Measurements from ENCODE around the gene ZNF446.
A peak's percentile ranks its signal among the peaks of the same experiment; 100 is the strongest.
"Not testable (repeated sequence)": the region's sequence is repeated elsewhere in the genome, so short reads cannot be mapped to it uniquely, and the experiment has no call there.

Gene ZNF446

DNA sequence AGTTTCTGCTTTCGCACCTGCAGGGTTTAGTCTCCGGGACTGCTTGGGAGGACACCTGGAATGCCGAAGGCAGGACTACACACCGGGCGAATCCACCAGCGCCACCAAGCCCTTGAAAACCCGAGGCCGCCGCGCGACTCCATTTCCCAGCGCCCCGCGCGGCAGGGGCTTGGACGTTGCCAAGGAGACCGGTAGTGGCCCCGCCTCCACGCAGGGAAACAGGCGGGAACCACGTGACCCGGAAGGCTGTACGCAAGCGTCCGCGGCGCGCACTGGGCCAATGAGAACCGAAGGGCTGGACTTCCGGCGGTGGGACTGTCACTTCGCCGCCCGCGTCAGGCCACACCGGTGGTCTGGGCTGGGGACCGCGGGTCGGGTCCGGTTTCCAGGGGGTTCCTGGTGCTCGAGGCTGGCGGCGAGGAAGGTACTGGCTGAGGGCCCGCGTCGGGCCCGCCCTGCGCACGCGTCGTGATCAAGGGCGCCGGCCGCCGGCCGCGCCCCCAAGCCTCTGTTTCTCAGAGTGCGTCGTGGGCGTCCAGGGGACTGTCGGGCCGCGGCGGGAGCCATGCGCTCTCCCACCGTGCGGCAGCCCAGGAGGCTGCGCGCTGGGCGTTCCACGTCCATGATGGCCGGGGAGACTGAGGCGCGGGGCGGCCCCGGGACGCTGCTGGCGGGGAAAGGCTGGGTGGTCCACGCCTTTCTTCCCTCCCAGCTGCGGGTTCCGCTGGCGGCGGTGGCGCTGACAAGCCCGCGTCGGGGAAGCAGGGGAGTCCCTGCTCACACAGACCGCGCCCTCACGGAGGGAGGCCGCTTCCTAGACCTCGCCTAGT, 9.2 kb upstream of the ZNF446 start, which contains the start of gene ZNF324:
Gene ZNF324 (plus strand): TSS at position 321 of the 830 bp plus-strand sequence. CDS start 2,106 bp downstream, outside the sequence.
- Histone ChIP-seq H3K23ac (ENCODE audit: low read length) (no peak within 1 kb of the TSS), H2BK15ac (replicated peaks; ENCODE audit: low read depth) (no peak within 1 kb of the TSS), H3K27ac (ENCODE audit: low read depth, low read length) (no peak within 1 kb of the TSS), H4K8ac (ENCODE audit: low read depth, low read length) (no peak within 1 kb of the TSS), H4K5ac (ENCODE audit: low read length) (no peak within 1 kb of the TSS), H3K56ac (ENCODE audit: low read length) (peak within 1 kb of the TSS; percentile 88), H3K4ac (ENCODE audit: low read depth, low read length) (no peak within 1 kb of the TSS), H3K18ac (ENCODE audit: low read length) (no peak within 1 kb of the TSS), H2BK5ac (ENCODE audit: low read length) (no peak within 1 kb of the TSS), H3K4me3 (ENCODE audit: low read length) (peak within 1 kb of the TSS; percentile 74), H3K4me1 (ENCODE audit: control insufficient read depth, low read depth, low read length) (no peaks in the 10 kb centered on the region), H3K36me3 (ENCODE audit: control insufficient read depth, insufficient read depth, low read length) (peaks cover under 1% of the 10 kb centered on the region), H3K79me2 (ENCODE audit: control insufficient read depth, insufficient read depth, low read length) (no peaks in the 10 kb centered on the region), H3K27me3 (ENCODE audit: insufficient read depth, low read length, poor library complexity) (no peaks in the 10 kb centered on the region), H3K9ac (ENCODE audit: low read length) (peak within 1 kb of the TSS; percentile 81), H2BK120ac (ENCODE audit: low read depth, low read length) (no peak within 1 kb of the TSS), H3K4me2 (ENCODE audit: low read length) (peak within 1 kb of the TSS; percentile 74), H2AK5ac (ENCODE audit: low read length) (no peak within 1 kb of the TSS), H3K79me1 (ENCODE audit: low read length) (peaks cover 3% of the 10 kb centered on the region)
- WGBS (ENCODE audit: extremely low coverage, insufficient coverage, low lambda C conversion rate), result no CpG with 5 or more reads among the region's 92 CpGs
- peak; percentile 99 for DNase-seq

DNA sequence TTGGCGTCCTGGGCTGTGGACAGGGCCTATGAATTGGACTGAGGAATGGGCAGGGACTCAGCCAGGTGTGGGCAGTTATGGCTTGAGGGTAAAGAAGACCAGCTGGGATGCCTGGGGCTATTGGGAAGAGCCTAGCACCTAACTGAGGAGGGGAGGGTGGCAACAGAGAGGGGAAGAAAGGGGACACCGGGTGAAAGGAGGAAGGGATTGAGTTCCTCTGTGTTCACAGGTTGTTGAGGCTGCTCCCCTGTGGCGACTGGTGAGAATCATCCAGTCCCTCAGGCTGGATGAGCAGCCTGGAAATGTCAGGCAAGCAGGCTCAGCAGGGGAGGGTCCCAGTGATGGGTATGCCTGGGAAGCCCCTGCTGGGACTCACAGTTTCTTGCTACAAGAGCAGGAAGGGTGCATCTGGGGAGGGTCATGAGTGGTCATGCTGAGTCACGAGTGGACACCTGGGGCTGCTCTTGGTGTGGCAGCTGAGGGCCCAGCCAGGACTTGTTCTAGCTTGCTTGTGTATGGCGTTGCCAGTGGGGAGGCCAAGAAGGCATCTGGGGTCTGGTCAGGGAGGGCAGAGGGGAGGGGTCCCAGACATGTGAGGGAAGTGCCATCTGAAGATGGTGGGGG, 7.8 kb upstream of the ZNF446 start:
- H3K9ac ChIP-seq (ENCODE audit: low read length), result no peak overlapping the region
- no peak overlapping the region for H3K23ac ChIP-seq (ENCODE audit: low read length)
- no peak overlapping the region for H3K4me2 ChIP-seq (ENCODE audit: low read length)
- H2BK5ac ChIP-seq (ENCODE audit: low read length), result no peak overlapping the region
- H3K79me2 ChIP-seq (ENCODE audit: control insufficient read depth, insufficient read depth, low read length), result no peaks in the 10 kb centered on the region
- H3K4me3 ChIP-seq (ENCODE audit: low read length), result no peak overlapping the region
- H3K4me1 ChIP-seq (ENCODE audit: control insufficient read depth, low read depth, low read length), result no peaks in the 10 kb centered on the region
- H3K27me3 ChIP-seq (ENCODE audit: insufficient read depth, low read length, poor library complexity), result no peaks in the 10 kb centered on the region
- H3K18ac ChIP-seq (ENCODE audit: low read length), result no peak overlapping the region
- no peak overlapping the region for H3K4ac ChIP-seq (ENCODE audit: low read depth, low read length)
- WGBS (ENCODE audit: extremely low coverage, insufficient coverage, low lambda C conversion rate), result no CpG with 5 or more reads among the region's 5 CpGs
- no peak overlapping the region for H3K27ac ChIP-seq (ENCODE audit: low read depth, low read length)
- no peak overlapping the region for H2BK120ac ChIP-seq (ENCODE audit: low read depth, low read length)
- peaks cover 3% of the 10 kb centered on the region for H3K79me1 ChIP-seq (ENCODE audit: low read length)
- H4K5ac ChIP-seq (ENCODE audit: low read length), result no peak overlapping the region
- H2AK5ac ChIP-seq (ENCODE audit: low read length), result no peak overlapping the region
- no peak overlapping the region for H4K8ac ChIP-seq (ENCODE audit: low read depth, low read length)
- H2BK15ac ChIP-seq (replicated peaks; ENCODE audit: low read depth), result no peak overlapping the region
- peak overlapping the region; percentile 34 for H3K56ac ChIP-seq (ENCODE audit: low read length)
- DNase-seq, result peak; percentile 26
- H3K36me3 ChIP-seq (ENCODE audit: control insufficient read depth, insufficient read depth, low read length), result peaks cover 3% of the 10 kb centered on the region

DNA sequence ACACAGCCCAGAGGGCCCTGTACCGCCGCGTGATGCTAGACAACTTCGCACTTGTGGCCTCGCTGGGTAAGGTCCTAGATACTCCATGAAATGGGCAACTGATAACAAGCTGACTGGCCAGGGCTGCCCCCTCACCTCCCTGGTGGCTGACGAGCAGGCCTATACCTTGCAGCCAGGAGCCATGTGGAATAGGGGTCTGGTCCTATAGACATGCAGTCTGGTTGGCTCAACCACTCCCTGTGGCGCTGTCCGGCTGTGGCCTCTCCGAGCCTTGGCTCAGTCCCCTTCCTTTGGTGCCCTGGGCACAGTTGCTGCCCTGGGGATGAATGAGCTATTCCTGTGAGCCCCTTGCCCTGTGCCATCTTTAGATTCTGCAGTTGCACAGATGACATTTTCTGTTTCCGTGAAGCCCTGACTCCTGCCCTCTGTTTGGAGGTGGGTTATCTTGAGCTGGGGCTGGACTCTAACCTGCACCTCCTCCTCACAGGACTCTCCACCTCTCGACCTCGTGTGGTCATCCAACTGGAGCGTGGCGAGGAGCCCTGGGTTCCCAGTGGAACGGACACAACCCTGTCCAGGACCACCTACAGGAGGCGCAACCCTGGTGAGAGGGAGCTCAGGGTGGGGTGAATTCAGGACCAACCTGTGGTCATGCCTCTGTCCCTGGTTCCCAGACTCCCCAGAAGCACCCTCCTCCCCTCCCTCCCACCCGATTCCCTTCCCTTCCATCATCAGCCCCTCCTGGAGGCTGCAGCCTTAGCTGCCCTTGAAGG, 6.7 kb upstream of the ZNF446 start:
- Histone ChIP-seq H3K36me3 (ENCODE audit: control insufficient read depth, insufficient read depth, low read length) (peaks cover 3% of the 10 kb centered on the region), H2AK5ac (ENCODE audit: low read length) (no peak overlapping the region), H3K23ac (ENCODE audit: low read length) (no peak overlapping the region), H3K18ac (ENCODE audit: low read length) (no peak overlapping the region), H3K27me3 (ENCODE audit: insufficient read depth, low read length, poor library complexity) (no peaks in the 10 kb centered on the region), H4K5ac (ENCODE audit: low read length) (no peak overlapping the region), H3K4me1 (ENCODE audit: control insufficient read depth, low read depth, low read length) (no peaks in the 10 kb centered on the region), H3K56ac (ENCODE audit: low read length) (no peak overlapping the region), H2BK15ac (replicated peaks; ENCODE audit: low read depth) (no peak overlapping the region), H3K27ac (ENCODE audit: low read depth, low read length) (no peak overlapping the region), H4K8ac (ENCODE audit: low read depth, low read length) (no peak overlapping the region), H3K4me3 (ENCODE audit: low read length) (no peak overlapping the region), H3K4me2 (ENCODE audit: low read length) (no peak overlapping the region), H3K79me1 (ENCODE audit: low read length) (peaks cover 3% of the 10 kb centered on the region), H3K79me2 (ENCODE audit: control insufficient read depth, insufficient read depth, low read length) (no peaks in the 10 kb centered on the region), H3K4ac (ENCODE audit: low read depth, low read length) (no peak overlapping the region), H2BK5ac (ENCODE audit: low read length) (no peak overlapping the region), H2BK120ac (ENCODE audit: low read depth, low read length) (no peak overlapping the region), H3K9ac (ENCODE audit: low read length) (no peak overlapping the region)
- no CpG with 5 or more reads among the region's 17 CpGs for WGBS (ENCODE audit: extremely low coverage, insufficient coverage, low lambda C conversion rate)
- no peak for DNase-seq

DNA sequence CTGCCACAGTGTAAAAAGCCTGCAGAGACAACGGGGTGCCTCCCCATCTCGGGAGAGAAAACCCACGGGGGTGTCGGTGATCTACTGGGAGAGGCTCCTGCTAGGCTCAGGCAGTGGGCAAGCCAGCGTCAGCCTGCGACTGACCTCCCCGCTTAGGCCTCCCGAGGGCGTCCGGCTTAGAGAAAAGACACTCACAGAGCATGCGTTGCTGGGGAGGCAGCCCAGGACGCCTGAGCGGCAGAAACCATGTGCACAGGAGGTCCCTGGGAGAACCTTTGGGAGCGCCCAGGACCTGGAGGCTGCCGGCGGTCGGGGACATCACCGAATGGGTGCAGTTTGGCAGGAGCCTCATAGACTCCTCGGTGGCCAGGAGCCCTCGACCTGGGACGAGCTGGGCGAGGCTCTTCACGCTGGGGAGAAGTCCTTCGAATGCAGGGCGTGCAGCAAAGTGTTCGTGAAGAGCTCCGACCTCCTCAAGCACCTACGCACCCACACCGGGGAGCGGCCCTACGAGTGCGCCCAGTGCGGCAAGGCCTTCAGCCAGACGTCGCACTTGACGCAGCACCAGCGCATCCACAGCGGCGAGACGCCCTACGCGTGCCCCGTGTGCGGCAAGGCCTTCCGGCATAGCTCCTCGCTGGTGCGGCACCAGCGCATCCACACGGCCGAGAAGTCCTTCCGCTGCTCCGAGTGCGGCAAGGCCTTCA, 5.2 kb upstream of the ZNF446 start:
- H3K4me1 ChIP-seq (ENCODE audit: control insufficient read depth, low read depth, low read length); H3K79me1 ChIP-seq (ENCODE audit: low read length); H3K56ac ChIP-seq (ENCODE audit: low read length); H3K36me3 ChIP-seq (ENCODE audit: control insufficient read depth, insufficient read depth, low read length); H2BK120ac ChIP-seq (ENCODE audit: low read depth, low read length); H3K9ac ChIP-seq (ENCODE audit: low read length); H3K4me2 ChIP-seq (ENCODE audit: low read length); H4K8ac ChIP-seq (ENCODE audit: low read depth, low read length); H2AK5ac ChIP-seq (ENCODE audit: low read length); H2BK15ac ChIP-seq (replicated peaks; ENCODE audit: low read depth); H3K27me3 ChIP-seq (ENCODE audit: insufficient read depth, low read length, poor library complexity); H3K23ac ChIP-seq (ENCODE audit: low read length); H3K27ac ChIP-seq (ENCODE audit: low read depth, low read length); H4K5ac ChIP-seq (ENCODE audit: low read length); H3K79me2 ChIP-seq (ENCODE audit: control insufficient read depth, insufficient read depth, low read length); H3K4me3 ChIP-seq (ENCODE audit: low read length); H3K4ac ChIP-seq (ENCODE audit: low read depth, low read length); H2BK5ac ChIP-seq (ENCODE audit: low read length); DNase-seq; H3K18ac ChIP-seq (ENCODE audit: low read length): not testable (repeated sequence)
- WGBS (ENCODE audit: extremely low coverage, insufficient coverage, low lambda C conversion rate), result no CpG with 5 or more reads among the region's 53 CpGs

DNA sequence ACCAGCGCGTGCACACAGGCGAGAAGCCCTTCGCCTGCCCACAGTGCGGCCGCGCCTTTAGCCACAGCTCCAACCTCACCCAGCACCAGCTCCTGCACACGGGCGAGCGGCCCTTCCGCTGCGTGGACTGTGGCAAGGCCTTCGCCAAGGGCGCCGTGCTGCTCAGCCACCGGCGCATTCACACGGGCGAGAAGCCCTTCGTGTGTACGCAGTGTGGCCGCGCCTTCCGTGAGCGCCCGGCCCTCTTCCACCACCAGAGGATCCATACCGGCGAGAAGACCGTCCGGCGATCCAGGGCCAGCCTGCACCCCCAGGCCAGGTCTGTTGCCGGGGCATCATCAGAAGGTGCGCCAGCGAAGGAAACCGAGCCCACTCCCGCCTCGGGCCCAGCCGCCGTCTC, 4.4 kb upstream of the ZNF446 start:
- Histone ChIP-seq H3K9ac (ENCODE audit: low read length) (no peak overlapping the region), H3K18ac (ENCODE audit: low read length) (no peak overlapping the region), H3K27me3 (ENCODE audit: insufficient read depth, low read length, poor library complexity) (no peaks in the 10 kb centered on the region), H4K8ac (ENCODE audit: low read depth, low read length) (no peak overlapping the region), H3K23ac (ENCODE audit: low read length) (no peak overlapping the region), H3K79me2 (ENCODE audit: control insufficient read depth, insufficient read depth, low read length) (no peaks in the 10 kb centered on the region), H2AK5ac (ENCODE audit: low read length) (no peak overlapping the region), H3K4me3 (ENCODE audit: low read length) (no peak overlapping the region), H3K56ac (ENCODE audit: low read length) (no peak overlapping the region), H3K4me2 (ENCODE audit: low read length) (no peak overlapping the region), H3K36me3 (ENCODE audit: control insufficient read depth, insufficient read depth, low read length) (peaks cover 3% of the 10 kb centered on the region), H4K5ac (ENCODE audit: low read length) (no peak overlapping the region), H3K4ac (ENCODE audit: low read depth, low read length) (no peak overlapping the region), H2BK5ac (ENCODE audit: low read length) (no peak overlapping the region), H3K4me1 (ENCODE audit: control insufficient read depth, low read depth, low read length) (peaks cover 1% of the 10 kb centered on the region), H2BK120ac (ENCODE audit: low read depth, low read length) (no peak overlapping the region), H3K27ac (ENCODE audit: low read depth, low read length) (no peak overlapping the region), H2BK15ac (replicated peaks; ENCODE audit: low read depth) (no peak overlapping the region), H3K79me1 (ENCODE audit: low read length) (peaks cover 3% of the 10 kb centered on the region)
- WGBS (ENCODE audit: extremely low coverage, insufficient coverage, low lambda C conversion rate), result no CpG with 5 or more reads among the region's 39 CpGs
- no peak for DNase-seq

All from mesendoderm (in vitro differentiated cells).